Inflammatory macrophage treated with lipopolysaccharide for 4 hours (primary cell): ENCODE results near the gene ERAL1.
"Not testable (repeated sequence)": the region's sequence is repeated elsewhere in the genome, so short reads cannot be mapped to it uniquely, and the experiment has no call there.

Source experiments
- DNase-seq: peaks from one replicate; pipeline ENCODE4 v3.0.0-alpha.2; 2020

Gene ERAL1

GRCh38 chr17:28901866-28902818 lies 47.3 kb downstream of the ERAL1 start:
- peak; percentile 31 for DNase-seq

DNA sequence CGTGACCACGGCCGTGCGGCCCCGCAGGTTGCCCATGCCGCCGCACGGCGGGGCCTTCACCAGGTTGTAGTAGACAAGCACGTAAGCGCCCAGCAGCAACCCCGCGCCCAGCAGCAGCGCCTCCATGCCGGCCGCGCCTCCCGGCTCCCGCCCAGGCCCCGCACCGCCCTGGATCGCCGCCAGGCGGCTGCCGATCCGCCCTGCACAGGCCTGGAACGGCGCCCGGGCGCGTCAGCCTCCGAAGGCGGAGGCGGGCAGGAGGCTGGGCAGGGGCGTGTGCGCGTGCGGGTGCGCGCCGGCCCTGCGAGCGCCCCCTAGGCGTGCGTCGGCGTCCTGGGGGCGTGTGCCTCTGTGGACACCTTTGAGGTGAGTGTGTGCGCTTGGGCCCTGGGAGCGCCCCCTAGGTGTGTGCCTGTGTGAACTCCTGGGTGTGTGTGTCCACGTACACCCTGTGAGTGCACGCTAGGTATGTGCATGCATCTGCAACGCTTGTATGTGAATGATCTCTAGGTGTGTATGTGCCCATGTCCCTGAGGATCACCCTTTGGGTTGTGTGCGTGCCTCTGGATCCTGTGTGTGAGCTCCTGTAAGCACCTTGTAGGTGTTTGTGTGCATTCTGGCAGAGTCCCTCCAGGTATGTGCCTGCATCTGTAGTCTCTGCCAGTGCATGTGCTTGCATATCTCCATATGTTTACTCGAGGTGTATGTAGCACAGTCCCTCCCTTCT lies 48.2 kb downstream of the ERAL1 start, which contains the start of gene DHRS13:
TSS of gene DHRS13 (minus strand) at position 261 of the 727 bp plus-strand sequence. CDS start at position 126, 135 bp downstream.
- DNase-seq: peak; percentile 87

- DNase-seq: not testable (repeated sequence)
These were observed 48.7 kb downstream of the ERAL1 start for GRCh38 chr17:28903546-28903841.

DNA sequence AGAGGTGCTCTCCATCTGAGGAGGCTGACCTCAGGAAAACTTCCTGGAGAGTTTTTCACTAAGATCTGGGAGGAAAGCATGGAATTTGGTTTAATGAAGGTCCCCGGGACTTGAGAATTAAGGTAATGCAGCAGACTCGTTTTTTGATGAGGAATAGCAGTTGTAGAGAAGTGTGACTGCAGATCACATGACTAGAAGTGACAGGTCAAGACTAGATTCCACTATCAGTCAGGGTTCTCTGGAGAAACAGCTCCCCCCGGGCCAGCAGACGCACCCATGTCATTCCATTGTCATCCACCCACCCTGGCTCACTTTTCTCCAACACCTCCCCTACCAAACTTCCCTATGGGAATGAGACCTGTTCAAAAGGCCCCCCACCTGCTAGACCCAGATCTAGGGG lies 50.0 kb downstream of the ERAL1 start:
- no peak for DNase-seq

DNA sequence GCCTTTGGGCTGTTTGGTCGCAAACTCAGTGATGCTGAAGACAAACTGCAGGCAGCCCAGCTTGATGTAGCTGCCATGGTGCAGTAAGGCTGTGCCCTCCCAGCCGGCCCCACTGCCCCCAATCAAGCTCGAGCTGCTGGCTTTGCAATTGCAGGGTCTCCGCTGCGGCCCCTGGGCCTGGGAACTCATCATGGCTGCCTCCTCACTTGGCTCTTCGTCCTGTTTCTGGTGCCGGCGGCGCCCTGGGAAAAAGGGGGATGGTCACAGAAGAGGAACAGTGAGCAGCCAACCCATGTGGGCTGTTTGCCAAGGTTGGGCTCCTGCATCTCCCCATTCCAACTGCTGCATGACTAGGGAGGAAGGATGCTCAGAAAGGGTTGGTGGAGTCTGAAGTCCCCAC lies 51.5 kb downstream of the ERAL1 start:
- DNase-seq: no peak

GRCh38 chr17:28906706-28907438 lies 52.1 kb downstream of the ERAL1 start:
- no peak for DNase-seq

DNA sequence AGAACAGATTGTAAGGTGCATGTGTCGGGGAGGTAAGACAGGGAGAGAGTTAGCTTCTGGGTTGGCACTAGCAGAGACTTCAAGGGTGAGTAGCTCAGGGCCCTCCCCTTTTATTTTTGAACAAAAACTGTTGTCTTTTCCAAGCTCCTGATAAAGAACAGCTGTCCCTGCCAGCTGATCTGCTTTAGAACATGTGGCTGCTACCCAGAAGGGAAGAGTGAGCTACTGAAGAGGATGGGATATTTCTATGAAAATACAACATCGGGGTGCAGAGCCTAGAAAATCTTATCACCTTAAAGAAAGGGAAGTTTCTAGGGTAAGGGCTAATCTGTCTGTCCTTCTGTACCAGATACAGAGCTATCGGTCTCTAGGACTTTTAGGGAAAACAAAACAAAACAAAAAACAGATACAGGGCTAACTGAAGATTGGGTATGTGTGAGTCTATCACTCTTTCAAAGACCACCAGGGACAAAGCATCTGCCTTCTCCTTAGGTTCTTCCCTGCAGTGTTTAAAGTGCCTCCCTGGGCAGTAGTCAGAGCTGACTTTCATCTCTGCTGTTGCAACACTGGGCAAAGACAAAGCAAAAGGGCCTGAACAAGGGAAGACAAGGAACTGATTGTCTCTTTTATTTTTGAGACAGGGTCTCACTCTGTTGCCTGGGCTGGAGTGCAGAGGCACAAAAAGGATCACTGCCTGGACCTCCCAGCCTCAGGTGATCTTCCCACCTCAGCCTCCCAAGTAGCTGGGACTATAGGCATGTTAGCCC lies 53.1 kb downstream of the ERAL1 start:
- no peak for DNase-seq

- no peak for DNase-seq
These were observed 53.9 kb downstream of the ERAL1 start for GRCh38 chr17:28908640-28909167.

DNA sequence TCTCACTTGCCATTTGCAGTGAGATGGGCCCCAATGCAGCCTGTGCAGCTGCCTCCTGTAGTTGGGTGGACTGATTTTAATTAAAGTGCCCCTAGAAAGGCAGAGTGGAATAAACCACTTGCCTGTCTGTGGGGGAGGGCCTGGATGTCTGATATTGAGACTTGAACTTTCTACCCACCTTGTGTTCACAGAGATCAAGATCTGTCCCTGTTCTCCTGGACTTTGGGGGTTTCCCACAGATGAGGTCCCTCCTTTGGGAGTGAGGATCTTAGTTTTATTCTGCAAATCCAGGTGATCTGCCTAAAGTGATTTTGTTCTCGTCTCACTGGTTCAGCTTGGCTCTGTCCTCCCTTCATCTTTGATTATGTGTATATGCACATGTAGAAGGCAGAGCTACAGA lies 55.7 kb downstream of the ERAL1 start:
- no peak for DNase-seq
